SK-N-SH treated with all-trans-retinoic acid at 6 μM for 48 hours (cell line): ENCODE data around the gene MAPK12.

Source experiments
- BACH2 ChIP-seq: fragments of 250-450 bp; sonication (Bioruptor Pico); IDR thresholded peaks from 2 replicates; pipeline ENCODE4 v1.9.0; 2021; ENCODE audit warnings: mild to moderate bottlenecking, borderline replicate concordance
- SNAI2 ChIP-seq: fragments of 250-450 bp; sonication (Bioruptor Pico); IDR thresholded peaks from 2 replicates; pipeline ENCODE4 v1.5.0; 2020; ENCODE audit warnings: mild to moderate bottlenecking, moderate library complexity
- ZNF8 ChIP-seq: fragments of 450-650 bp; formaldehyde crosslinking; IDR thresholded peaks from 2 replicates; pipeline ENCODE4 v1.5.0; 2020; ENCODE audit warnings: mild to moderate bottlenecking, moderate library complexity

GRCh38 chr22:50219800-50220602, 41.5 kb downstream of the MAPK12 start:
- TF ChIP-seq ZNF8 (no peak), BACH2 (CRISPR knock-in tag) (no peak), SNAI2 (CRISPR knock-in tag) (no peak)
